Upper lobe of right lung (tissue), 1 donor: ENCODE data around the gene BPIFB3. TPM values are rescaled to one million over a fixed set of nuclear protein-coding genes. Genes with fewer than 3 reads are reported as not detected.
A peak's percentile ranks its signal among the peaks of the same experiment; 100 is the strongest.
"Not testable (repeated sequence)": the region's sequence is repeated elsewhere in the genome, so short reads cannot be mapped to it uniquely, and the experiment has no call there.

Experiments
- ATAC-seq: fragments of 200-7000 bp; cut with Tn5 transposase; one replicate; pipeline ENCODE4 v1.9.1; 2020; ENCODE audit warnings: mild to moderate bottlenecking, moderate library complexity
- DNase-seq: peaks from one replicate; pipeline ENCODE4 v3.0.0-alpha.2; 2020
- H3K27ac ChIP-seq: fragments of 200-600 bp; one replicate; pipeline ENCODE4 v1.8.0; 2022
- H3K27me3 ChIP-seq: fragments of 200-600 bp; one replicate; pipeline ENCODE4 v1.8.0; 2022; ENCODE audit warnings: mild to moderate bottlenecking
- H3K36me3 ChIP-seq: fragments of 200-600 bp; one replicate; pipeline ENCODE4 v1.8.0; 2022
- H3K4me1 ChIP-seq: fragments of 200-600 bp; one replicate; pipeline ENCODE4 v1.8.0; 2022
- H3K4me3 ChIP-seq: fragments of 200-600 bp; one replicate; pipeline ENCODE4 v1.8.0; 2022; ENCODE audit warnings: mild to moderate bottlenecking
- H3K9me3 ChIP-seq: fragments of 200-600 bp; one replicate; pipeline ENCODE4 v1.8.0; 2022
- intact Hi-C: fragments of 100-400 bp; cut with DNase I; formaldehyde crosslinking; loops from one replicate; pipeline ENCODE4 v1.11.0; 2022
- total RNA-seq: library from RNA; stranded (reverse); fragmentation: NEBNext Ultra II Directional; extraction: Animal tissue kit (Norgen Biotek cat#: 25700); gene quantifications from one replicate; pipeline ENCODE4 v1.2.1, GENCODE V29; 2021
- TF ChIP-seq, protein P1 (sequence below): fragments of 200-600 bp; IDR thresholded peaks from one replicate; pipeline ENCODE4 v1.8.0; 2022; ENCODE audit warnings: antibody characterized with exemption
- donor health status: DM: no; HTN: yes; CAD: no; lungs with severe emphysema.

The BPIFB3 gene
- total RNA-seq, 1 donor from 2014 or later = not detected

DNA sequence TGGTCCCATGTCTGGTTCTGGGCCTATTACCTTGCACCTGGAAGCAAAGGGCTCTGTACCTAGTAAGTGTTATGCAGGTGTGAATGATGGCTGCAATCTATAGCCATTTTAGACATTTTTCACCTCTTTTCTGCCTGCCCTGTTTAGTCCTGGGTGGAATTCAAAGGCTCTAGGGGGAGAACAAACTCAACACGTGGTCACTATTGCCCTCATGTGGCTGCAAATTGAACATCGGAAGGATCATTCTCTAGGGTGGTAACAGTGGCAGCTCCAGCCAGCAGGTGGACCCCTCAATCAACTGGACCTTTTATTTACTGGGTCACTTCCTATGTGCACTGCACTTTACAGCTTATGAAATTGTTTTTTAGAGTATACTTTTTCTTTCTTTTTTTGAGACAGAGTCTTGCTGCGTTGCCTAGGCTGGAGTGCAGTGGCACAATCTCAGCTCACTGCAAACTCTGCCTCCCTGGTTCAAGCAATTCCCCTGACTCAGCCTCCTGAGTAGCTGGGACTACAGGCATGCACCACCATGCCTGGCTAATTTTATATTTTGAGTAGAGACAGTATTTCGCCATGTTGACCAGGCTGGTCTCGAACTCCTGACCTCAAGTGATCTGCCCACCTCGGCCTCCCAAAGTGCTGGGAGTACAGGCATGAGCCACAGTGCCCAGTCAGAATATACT lies 42.3 kb downstream of the BPIFB3 start:
- TF ChIP-seq, protein P1, sequence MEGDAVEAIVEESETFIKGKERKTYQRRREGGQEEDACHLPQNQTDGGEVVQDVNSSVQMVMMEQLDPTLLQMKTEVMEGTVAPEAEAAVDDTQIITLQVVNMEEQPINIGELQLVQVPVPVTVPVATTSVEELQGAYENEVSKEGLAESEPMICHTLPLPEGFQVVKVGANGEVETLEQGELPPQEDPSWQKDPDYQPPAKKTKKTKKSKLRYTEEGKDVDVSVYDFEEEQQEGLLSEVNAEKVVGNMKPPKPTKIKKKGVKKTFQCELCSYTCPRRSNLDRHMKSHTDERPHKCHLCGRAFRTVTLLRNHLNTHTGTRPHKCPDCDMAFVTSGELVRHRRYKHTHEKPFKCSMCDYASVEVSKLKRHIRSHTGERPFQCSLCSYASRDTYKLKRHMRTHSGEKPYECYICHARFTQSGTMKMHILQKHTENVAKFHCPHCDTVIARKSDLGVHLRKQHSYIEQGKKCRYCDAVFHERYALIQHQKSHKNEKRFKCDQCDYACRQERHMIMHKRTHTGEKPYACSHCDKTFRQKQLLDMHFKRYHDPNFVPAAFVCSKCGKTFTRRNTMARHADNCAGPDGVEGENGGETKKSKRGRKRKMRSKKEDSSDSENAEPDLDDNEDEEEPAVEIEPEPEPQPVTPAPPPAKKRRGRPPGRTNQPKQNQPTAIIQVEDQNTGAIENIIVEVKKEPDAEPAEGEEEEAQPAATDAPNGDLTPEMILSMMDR = peak; percentile 60
- H3K4me3 ChIP-seq, intact Hi-C loops, H3K4me1 ChIP-seq, H3K27me3 ChIP-seq, DNase-seq, H3K27ac ChIP-seq, H3K9me3 ChIP-seq, H3K36me3 ChIP-seq: not testable (repeated sequence)
- peak; percentile 85 for ATAC-seq

DNA sequence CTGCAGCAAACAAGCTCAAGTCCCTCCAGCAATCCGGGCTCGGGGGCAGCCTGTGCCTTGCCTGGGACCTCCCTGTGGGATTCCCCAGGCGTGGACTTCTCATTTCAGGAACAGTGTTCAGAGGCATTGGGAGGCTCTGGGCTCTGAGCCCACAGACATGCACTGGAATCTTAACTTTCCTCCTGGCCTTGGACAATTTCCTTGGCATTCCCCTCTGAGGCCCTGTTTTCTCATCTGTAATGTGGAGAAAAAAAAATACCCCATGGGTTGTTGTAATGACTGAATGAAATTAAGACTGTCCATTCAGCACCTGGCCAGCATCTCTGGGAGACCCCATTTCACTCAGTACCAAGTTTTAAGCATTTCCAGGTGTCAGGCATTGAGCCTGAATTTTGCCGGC lies 43.3 kb downstream of the BPIFB3 start:
- no peak for ATAC-seq
- DNase-seq = no peak
- intact Hi-C loops = no loop called here
- Histone ChIP-seq H3K9me3 (no peaks in the 10 kb centered on the region), H3K36me3 (no peaks in the 10 kb centered on the region), H3K4me1 (no peaks in the 10 kb centered on the region), H3K27me3 (no peaks in the 10 kb centered on the region), H3K27ac (no peak overlapping the region), H3K4me3 (no peak overlapping the region)
- TF ChIP-seq, protein P1 = no peak

DNA sequence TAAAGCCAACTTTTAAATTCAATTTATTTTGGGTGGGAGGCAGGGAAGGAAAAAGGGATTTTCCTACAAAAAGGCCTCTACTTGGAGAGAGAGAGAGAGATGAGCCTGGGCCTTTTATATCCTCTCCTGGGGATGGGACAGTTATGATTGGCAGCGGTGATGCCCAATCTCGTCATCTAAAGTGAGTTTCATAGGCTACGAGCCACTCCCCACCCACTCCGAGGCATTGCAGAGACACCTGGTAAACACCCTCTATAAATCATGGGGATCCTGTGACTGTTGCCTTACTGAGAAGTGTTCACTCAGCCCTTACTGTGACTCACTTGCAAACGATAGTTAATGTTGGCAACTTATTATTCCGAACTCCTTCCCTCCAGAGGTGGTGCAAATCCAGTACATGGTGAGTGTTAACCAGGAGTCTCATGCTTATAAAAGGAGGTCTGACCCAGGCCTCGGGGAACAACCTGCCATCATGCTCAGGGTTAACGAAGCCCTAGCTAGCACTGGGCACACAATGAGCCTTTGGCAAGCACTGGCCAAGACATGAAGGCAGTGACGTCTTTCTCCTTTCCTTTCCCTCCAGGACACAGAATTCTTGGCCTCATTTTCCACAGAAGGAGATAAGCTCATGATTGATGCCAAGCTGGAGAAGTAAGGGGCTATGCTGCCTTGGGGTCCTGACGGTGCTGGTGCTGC lies 46.3 kb downstream of the BPIFB3 start:
- intact Hi-C loops = no loop called here
- TF ChIP-seq, protein P1 = no peak
- Histone ChIP-seq H3K27ac (no peak overlapping the region), H3K4me3 (no peak overlapping the region), H3K4me1 (no peaks in the 10 kb centered on the region), H3K36me3 (no peaks in the 10 kb centered on the region), H3K9me3 (no peaks in the 10 kb centered on the region), H3K27me3 (no peaks in the 10 kb centered on the region)
- DNase-seq = no peak
- ATAC-seq = no peak

DNA sequence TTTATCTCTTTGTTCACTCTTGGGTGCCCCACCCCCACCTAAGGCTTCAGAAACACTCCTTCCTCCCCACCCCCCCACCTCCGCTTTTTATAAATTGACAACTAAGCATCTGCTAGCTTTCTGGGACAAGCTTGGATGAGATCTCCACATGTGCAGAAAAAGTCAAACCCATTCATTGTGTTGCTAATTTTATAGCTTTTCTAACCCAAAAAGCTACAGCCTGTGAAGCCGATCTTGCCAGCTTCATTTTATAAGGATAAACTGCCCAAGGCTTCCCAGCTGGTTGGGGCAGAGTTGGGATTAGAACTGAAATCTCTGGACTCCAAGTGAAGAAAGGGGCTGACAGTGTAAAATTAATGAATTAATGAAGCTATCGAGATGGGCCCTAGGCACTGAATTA lies 49.9 kb downstream of the BPIFB3 start:
- H3K4me3 ChIP-seq = no peak overlapping the region
- H3K27me3 ChIP-seq = no peaks in the 10 kb centered on the region
- ATAC-seq (no peak), DNase-seq (no peak)
- H3K9me3 ChIP-seq = no peaks in the 10 kb centered on the region
- no peaks in the 10 kb centered on the region for H3K4me1 ChIP-seq
- TF ChIP-seq, protein P1 = no peak
- H3K36me3 ChIP-seq = no peaks in the 10 kb centered on the region
- no peak overlapping the region for H3K27ac ChIP-seq
- intact Hi-C loops = no loop called here

DNA sequence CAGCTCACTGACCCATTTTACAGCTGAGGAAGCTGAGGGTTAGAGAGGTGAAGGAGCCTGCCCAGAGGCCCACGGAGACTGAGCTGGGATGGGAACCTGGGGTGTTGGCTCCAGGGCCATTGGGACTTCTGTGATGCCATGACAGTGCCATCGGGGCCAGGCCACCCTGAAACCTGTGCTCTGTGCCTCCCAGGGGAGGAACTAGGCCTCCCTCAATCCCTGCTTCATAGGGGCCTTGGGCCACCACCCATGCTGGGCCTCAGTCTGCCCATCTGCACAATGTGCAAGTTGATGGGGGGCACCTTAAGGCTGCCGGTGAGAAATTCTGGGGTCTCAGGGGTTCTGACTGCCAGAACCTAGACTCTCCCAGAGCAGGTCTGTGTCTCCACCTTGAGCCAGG lies 50.6 kb downstream of the BPIFB3 start:
- intact Hi-C loops = no loop called here
- H3K4me3 ChIP-seq = no peak overlapping the region
- no peaks in the 10 kb centered on the region for H3K9me3 ChIP-seq
- H3K27ac ChIP-seq = no peak overlapping the region
- H3K36me3 ChIP-seq = no peaks in the 10 kb centered on the region
- no peaks in the 10 kb centered on the region for H3K27me3 ChIP-seq
- TF ChIP-seq, protein P1 = no peak
- ATAC-seq = no peak
- no peaks in the 10 kb centered on the region for H3K4me1 ChIP-seq
- DNase-seq = no peak
